Transverse colon (tissue), 4 donors: ENCODE data around the gene ITPKB. TPM values are rescaled to one million over a fixed set of nuclear protein-coding genes. Genes with fewer than 3 reads are reported as not detected.

ENCODE experiments used
- DNase-seq: peaks from one replicate; pipeline ENCODE4 v3.0.0-alpha.2; 2019
- H3K27ac ChIP-seq, 4 donors: fragments of 200-600 bp; sonication (generic); 2 replicates each; pipeline ENCODE4 v1.5.1; 2016 to 2018; ENCODE audit warnings: inconsistent platforms in 4 of 4
- H3K27me3 ChIP-seq: fragments of 200-600 bp; sonication (generic); 2 replicates; pipeline ENCODE4 v1.5.1; 2017; ENCODE audit warnings: inconsistent platforms
- H3K36me3 ChIP-seq, 4 donors: fragments of 200-600 bp; sonication (generic); 2 replicates each; pipeline ENCODE4 v1.5.1; 2017 to 2019; ENCODE audit warnings: inconsistent platforms in 4 of 4
- H3K4me1 ChIP-seq, 4 donors: fragments of 200-600 bp; sonication (generic); 2 replicates each; pipeline ENCODE4 v1.5.1; 2017 to 2020; ENCODE audit warnings: inconsistent platforms in 4 of 4
- H3K4me3 ChIP-seq, 4 donors: fragments of 200-600 bp; sonication (generic); 1 replicate in 1 of 4; 2 replicates in 3 of 4; pipeline versions ENCODE4 v1.5.1 to v1.6.1; 2017 to 2019; ENCODE audit warnings: inconsistent platforms in 4 of 4
- H3K9me3 ChIP-seq, 2 donors: fragments of 200-600 bp; sonication (generic); 2 replicates each; pipeline ENCODE4 v1.5.1; 2017 to 2019; ENCODE audit warnings: inconsistent platforms in 2 of 2
- EP300 ChIP-seq: sonication (generic); formaldehyde crosslinking; IDR thresholded peaks from one replicate; pipeline ENCODE4 v1.6.1; 2017; ENCODE audit warnings: antibody characterized with exemption, low read depth
- POLR2A ChIP-seq: fragments of 450-650 bp; IDR thresholded peaks from one replicate; pipeline ENCODE4 v1.6.1; 2016; ENCODE audit warnings: antibody characterized with exemption, mild to moderate bottlenecking, moderate library complexity
- POLR2AphosphoS5 ChIP-seq, 3 donors: sonication (generic); formaldehyde crosslinking; IDR thresholded peaks; one replicate each; pipeline ENCODE4 v1.6.1; 2016; ENCODE audit warnings: antibody characterized with exemption in 3 of 3
- WGBS, 2 donors: methylation state at CpG; one replicate each; pipeline ENCODE4 v1.1.5; 2018; ENCODE audit warnings: low coverage in 1 of 2; 5-methylcytosine and 5-hydroxymethylcytosine counted together
- in situ Hi-C, 4 donors: fragments of 200-750 bp; cut with MboI; loops; one replicate each; pipeline versions ENCODE4 v1.15.0 to v1.15.1; 2017; ENCODE audit warnings: low sequenced_read_pairs in 3 of 4, low pct_ligation_motif_present in 1 of 4, low pct_unique_long_range_greater_than_20kb in 1 of 4
- intact Hi-C: fragments of 100-400 bp; cut with DNase I; formaldehyde crosslinking; loops from one replicate; pipeline ENCODE4 v1.15.1; 2023; ENCODE audit warnings: low total_unique reads
- total RNA-seq, 4 donors: library from RNA; depleted of rRNA; stranded (reverse); fragments of >200 nt; gene quantifications; one replicate each; pipeline ENCODE4 v1.1.0, GENCODE V29; 2016
- TF ChIP-seq, protein P1 (sequence below), 5 experiments: fragments of 200-600 bp in 3 of 5; fragments of 450-650 bp in 2 of 5; sonication (generic) in 3 of 5; IDR thresholded peaks; 1 replicate in 2 of 5; 2 replicates in 3 of 5; pipeline ENCODE4 v1.5.1; 2016 to 2017; ENCODE audit warnings: antibody characterized with exemption in 5 of 5, inconsistent platforms in 3 of 5, mild to moderate bottlenecking in 2 of 5, moderate library complexity in 1 of 5

Gene ITPKB
- total RNA-seq, 4 donors from 2014 or later, result 14.3 to 57.6 (median 23.7) TPM

DNA sequence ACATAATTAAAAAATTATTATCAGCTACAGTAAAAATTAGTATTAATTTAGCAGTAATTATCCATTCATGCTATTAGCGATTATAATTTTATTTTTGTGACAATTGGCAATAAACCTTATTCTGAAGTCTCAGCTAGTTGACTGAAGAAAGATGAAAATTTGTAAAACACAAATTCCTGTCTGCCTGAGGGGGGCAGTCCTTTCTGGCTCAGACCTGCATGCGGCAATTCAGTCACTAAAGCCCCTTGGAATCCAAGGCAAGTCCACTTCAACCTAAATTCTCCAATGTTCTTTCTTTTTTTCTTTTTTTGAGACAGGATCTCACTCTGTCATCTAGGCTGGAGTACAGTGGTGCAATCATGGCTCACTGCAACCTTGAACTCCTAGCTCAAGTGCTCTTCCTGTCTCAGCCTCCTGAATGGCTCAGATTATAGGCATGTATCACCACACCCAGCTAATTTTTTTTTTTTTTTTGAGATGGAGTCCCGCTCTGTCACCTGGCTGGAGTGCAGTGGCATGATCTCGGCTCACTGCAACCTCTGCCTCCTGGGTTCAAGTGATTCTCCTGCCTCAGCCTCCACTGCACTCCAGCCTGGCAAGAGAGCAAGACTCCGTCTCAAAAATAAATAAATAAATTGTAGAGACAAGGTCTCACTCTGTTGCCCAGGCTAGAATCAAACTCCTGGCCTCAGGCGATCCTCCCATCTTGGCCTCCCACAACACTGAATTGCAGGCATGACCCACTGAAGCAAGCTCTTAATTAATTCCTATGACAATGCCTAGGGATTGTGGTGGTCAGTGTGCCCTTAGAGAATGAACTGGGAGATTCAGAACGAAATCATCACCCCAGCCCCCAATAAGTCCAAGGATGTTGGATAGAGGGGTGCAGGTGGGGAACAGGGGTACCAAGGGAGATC, 24.2 kb upstream of the ITPKB start:
- no peak overlapping the region for H3K4me3 ChIP-seq
- no peak for DNase-seq
- WGBS, 2 donors, result 89 to 90% methylated on average over 4 to 7 of the region's 7 CpGs
- intact Hi-C loops, result no loop called here
- no peaks in the 10 kb centered on the region for H3K9me3 ChIP-seq
- H3K27ac ChIP-seq, result no peak overlapping the region
- H3K36me3 ChIP-seq, result no peaks in the 10 kb centered on the region
- in situ Hi-C loops, result no loop called here
- H3K27me3 ChIP-seq, result no peaks in the 10 kb centered on the region
- H3K4me1 ChIP-seq, result peaks cover 0 to 3% (median 0%) of the 10 kb centered on the region in 4 donors
- TF ChIP-seq, protein P1, sequence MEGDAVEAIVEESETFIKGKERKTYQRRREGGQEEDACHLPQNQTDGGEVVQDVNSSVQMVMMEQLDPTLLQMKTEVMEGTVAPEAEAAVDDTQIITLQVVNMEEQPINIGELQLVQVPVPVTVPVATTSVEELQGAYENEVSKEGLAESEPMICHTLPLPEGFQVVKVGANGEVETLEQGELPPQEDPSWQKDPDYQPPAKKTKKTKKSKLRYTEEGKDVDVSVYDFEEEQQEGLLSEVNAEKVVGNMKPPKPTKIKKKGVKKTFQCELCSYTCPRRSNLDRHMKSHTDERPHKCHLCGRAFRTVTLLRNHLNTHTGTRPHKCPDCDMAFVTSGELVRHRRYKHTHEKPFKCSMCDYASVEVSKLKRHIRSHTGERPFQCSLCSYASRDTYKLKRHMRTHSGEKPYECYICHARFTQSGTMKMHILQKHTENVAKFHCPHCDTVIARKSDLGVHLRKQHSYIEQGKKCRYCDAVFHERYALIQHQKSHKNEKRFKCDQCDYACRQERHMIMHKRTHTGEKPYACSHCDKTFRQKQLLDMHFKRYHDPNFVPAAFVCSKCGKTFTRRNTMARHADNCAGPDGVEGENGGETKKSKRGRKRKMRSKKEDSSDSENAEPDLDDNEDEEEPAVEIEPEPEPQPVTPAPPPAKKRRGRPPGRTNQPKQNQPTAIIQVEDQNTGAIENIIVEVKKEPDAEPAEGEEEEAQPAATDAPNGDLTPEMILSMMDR (IDR thresholded peaks at IDR 0.05), result no peak
- no peak for TF ChIP-seq EP300
- TF ChIP-seq POLR2AphosphoS5 (IDR thresholded peaks at IDR 0.05), result no peak
- TF ChIP-seq POLR2A, result no peak

GRCh38 chr1:226762055-226762454, 23.0 kb upstream of the ITPKB start:
- Histone ChIP-seq H3K4me3 (no peak overlapping the region), H3K4me1 (peaks cover 0 to 3% (median 0%) of the 10 kb centered on the region in 4 donors), H3K9me3 (no peaks in the 10 kb centered on the region), H3K36me3 (no peaks in the 10 kb centered on the region), H3K27ac (no peak overlapping the region), H3K27me3 (no peaks in the 10 kb centered on the region)
- WGBS, 2 donors, result 75 to 79% methylated on average over 4 of the region's 4 CpGs
- no peak for TF ChIP-seq POLR2A
- TF ChIP-seq, protein P1 (IDR thresholded peaks at IDR 0.05), result no peak
- TF ChIP-seq POLR2AphosphoS5 (IDR thresholded peaks at IDR 0.05), result no peak
- TF ChIP-seq EP300, result no peak
- no peak for DNase-seq
- intact Hi-C loops, result no loop called here
- in situ Hi-C loops, result no loop called here

DNA sequence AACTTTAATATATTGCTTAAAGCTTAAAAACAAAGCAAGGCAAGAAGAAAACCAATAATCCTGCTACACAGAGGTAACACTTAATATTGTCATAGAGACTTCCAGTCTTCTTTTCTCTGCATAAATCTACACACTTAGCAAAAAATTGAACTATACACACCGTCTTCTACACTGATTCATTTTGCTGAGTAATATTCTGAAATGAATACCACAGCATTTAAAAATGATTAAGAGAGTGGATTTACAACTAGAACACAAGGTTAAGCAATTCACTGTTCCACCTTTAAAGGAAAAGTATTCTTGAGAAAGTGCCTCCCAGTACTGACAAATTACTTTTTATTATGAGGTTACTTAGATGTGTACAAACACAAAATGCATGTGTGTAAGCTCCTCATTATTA, 22.2 kb upstream of the ITPKB start:
- TF ChIP-seq POLR2AphosphoS5 (IDR thresholded peaks at IDR 0.05) (no peak), EP300 (no peak), POLR2A (no peak)
- TF ChIP-seq, protein P1 (IDR thresholded peaks at IDR 0.05), result no peak
- no peak overlapping the region for H3K4me3 ChIP-seq
- no peak overlapping the region for H3K27ac ChIP-seq
- peaks cover 0 to 3% (median 0%) of the 10 kb centered on the region in 4 donors for H3K4me1 ChIP-seq
- H3K9me3 ChIP-seq, result no peaks in the 10 kb centered on the region
- in situ Hi-C loops, result no loop called here
- DNase-seq, result no peak
- no peaks in the 10 kb centered on the region for H3K36me3 ChIP-seq
- H3K27me3 ChIP-seq, result no peaks in the 10 kb centered on the region
- intact Hi-C loops, result no loop called here
- WGBS, 2 donors, result 23 to 47% methylated on average over 1 of the region's 1 CpG

GRCh38 chr1:226754793-226755533, 15.9 kb upstream of the ITPKB start:
- WGBS, 2 donors, result 59 to 70% methylated on average over 8 to 9 of the region's 9 CpGs
- Histone ChIP-seq H3K27me3 (no peaks in the 10 kb centered on the region), H3K36me3 (no peaks in the 10 kb centered on the region), H3K4me1 (no peaks in the 10 kb centered on the region), H3K4me3 (no peak overlapping the region), H3K27ac (no peak overlapping the region), H3K9me3 (no peaks in the 10 kb centered on the region)
- TF ChIP-seq POLR2AphosphoS5 (IDR thresholded peaks at IDR 0.05) (no peak), EP300 (no peak), POLR2A (no peak)
- TF ChIP-seq, protein P1 (IDR thresholded peaks at IDR 0.05), result no peak
- no peak for DNase-seq
- in situ Hi-C loops, result no loop called here
- intact Hi-C loops, result no loop called here
